HK-2 (cell line): ENCODE results near the gene ASMTL.
"Not testable (repeated sequence)": the region's sequence is repeated elsewhere in the genome, so short reads cannot be mapped to it uniquely, and the experiment has no call there.

Experiments used
- DNase-seq: peaks from one replicate; pipeline ENCODE4 v3.0.0-alpha.2; 2018; ENCODE audit not compliant: unreplicated experiment

ASMTL gene

GRCh38 chrX:1434871-1435240 lies 17.9 kb downstream of the ASMTL start:
- no peak for DNase-seq

GRCh38 chrX:1433646-1434357 lies 18.9 kb downstream of the ASMTL start:
- no peak for DNase-seq

- no peak for DNase-seq
Measured at GRCh38 chrX:1430451-1430850, 22.3 kb downstream of the ASMTL start.

- no peak for DNase-seq
Measured at GRCh38 chrX:1427756-1428155, 25.0 kb downstream of the ASMTL start.

GRCh38 chrX:1426321-1426720 lies 26.4 kb downstream of the ASMTL start:
- DNase-seq = not testable (repeated sequence)

DNA sequence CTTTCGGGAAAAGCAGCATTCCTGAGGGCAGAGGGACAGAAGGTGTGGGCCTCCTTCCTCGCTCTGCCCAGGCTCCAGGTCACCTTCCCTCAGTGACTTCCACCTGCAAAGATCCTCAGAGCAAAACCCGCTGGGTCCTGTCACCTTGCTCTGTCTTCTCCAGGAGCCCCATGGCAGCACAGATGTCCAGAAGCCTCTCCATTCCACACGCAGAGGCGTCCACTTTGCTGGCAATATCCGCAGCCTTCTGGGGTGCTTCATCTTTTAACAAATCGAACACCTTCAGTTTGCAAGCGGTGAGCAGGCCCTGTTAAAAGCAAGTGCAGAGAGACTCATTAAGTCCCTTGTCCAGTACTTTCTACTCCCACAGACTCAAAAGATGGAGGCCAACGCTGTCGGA lies 27.3 kb downstream of the ASMTL start:
- no peak for DNase-seq

GRCh38 chrX:1424147-1424851 lies 28.4 kb downstream of the ASMTL start:
- no peak for DNase-seq

GRCh38 chrX:1423215-1423614 lies 29.5 kb downstream of the ASMTL start:
- DNase-seq = no peak

DNA sequence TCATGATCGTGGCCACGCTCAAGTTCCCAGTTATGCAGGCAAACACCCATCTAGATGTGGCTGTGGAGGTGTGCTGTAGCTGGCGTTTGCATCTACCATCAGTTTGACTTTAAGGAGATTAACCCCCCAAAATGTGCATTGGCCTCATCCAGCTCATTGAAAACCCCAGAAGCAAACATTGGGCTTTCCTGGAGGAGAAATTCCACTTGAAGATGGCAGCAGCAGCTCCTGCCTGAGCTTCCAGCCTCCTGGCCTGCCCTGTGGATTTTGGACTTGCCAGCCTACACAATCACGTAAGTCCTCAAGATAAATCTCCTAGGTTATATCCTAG lies 30.6 kb downstream of the ASMTL start:
- DNase-seq = no peak

GRCh38 chrX:1421433-1422134 lies 31.1 kb downstream of the ASMTL start:
- DNase-seq = no peak

DNA sequence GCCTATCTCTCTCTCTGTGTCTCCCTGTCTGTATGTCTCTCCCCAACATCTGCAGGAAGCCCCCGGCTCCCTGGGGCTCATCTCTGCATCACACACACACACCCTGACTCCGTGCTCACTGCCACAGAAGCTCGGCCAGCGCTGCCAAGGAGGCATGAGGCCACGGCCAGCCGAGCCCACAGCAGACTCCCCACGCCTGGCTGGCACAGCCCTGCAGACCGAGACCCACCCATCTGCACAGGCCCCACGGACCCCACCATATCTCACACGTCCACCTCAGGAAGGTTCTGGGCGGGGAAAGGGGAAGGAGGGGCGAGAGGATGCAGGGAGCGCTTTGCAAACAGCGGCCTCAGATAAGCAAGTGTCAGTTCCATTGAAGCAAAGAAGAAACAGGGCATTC lies 32.3 kb downstream of the ASMTL start:
- DNase-seq = no peak

- DNase-seq = no peak
Measured at GRCh38 chrX:1419545-1420355, 33.0 kb downstream of the ASMTL start.

DNA sequence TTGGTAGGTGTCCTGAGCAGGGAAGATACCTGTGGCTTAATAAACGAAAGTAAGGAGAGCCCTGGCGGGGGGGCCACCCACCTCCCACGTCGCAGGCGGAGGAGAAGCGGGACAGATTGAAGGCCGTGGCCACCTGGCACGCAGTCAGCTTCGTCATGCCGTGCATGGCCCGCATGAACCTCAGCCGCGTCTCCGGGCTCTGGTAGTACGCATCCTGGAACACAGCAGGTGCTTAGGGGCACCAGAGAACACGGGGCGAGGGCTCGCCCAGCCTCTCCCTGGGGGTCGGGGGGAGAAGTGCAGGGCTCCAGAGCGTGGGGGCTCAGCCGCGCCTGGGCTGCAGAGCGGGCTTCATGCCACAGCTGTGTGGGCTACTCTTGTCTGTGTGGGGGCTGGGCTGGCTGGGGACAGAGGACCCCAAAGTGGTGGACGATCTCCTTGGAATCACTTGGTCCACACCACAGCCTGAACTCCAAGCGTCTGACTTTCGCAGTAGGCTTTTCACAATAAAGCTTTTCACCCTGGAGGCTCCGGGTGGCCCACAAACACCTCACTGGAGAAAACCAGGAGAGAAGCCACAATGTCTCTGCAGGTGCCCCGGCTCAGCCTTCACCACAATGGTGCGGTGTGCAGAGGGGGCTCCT lies 33.7 kb downstream of the ASMTL start:
- no peak for DNase-seq

DNA sequence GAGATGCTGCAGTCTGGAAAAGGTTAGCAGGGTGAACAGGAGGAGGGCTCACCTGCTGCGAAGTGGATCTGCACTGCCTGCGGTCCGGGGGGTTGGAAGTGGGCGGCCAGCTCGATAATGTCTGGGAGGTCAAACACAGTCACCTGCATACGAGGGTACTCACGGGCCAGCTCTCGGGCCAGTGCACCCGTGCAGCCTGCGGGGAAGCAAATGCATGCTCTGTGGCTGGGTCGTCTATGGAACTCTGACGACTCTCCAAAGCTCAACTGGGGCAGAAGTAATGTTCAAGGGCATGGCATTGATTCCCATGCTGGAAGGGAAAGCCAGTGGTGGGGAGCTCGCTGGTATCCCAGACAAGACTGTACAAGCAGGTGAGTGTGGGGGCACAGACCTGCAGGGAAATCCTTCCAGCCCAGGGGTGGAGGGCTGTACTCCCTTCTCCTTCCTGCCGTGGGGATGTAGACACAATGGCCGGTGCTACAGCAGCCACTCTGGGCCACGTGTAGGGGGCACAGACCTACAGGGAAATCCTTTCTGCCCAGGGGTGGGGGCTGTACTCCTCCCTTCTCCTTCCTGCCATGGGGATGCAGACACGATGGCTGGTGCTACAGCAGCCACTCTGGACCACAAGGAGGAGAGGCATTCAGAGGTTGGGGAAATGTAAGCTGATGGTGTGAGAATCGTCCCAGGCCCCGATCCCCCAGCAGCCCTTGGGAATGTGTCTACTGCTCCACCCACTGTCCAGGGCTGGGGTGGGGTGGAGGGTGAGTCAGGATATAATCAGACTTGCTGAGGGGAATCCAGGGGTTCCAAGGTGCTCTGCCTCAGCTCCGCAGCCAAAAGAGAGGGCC lies 34.6 kb downstream of the ASMTL start:
- DNase-seq = no peak

GRCh38 chrX:1416965-1417760 lies 35.5 kb downstream of the ASMTL start:
- DNase-seq = no peak

DNA sequence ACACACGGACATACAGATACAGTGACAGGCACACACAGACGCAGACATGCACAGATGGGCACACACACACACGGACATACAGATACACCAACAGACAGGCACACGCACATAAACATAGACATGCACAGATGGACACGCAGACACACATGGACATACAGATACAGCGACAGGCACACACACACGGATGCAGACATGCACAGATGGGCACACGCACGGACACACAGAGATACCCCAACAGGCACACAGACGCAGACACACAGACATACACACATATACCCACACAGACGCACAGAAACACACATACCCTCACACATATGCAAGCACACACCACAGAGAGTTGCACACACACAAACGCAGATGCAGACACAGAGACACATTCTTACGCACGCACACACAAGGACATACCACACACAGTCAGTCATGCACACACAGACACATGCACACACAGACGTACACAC lies 36.4 kb downstream of the ASMTL start:
- DNase-seq = no peak

- no peak for DNase-seq
Measured at GRCh38 chrX:1412551-1413161, 40.1 kb downstream of the ASMTL start.

- no peak for DNase-seq
Measured at GRCh38 chrX:1411326-1411725, 41.4 kb downstream of the ASMTL start.

- no peak for DNase-seq
Measured at GRCh38 chrX:1407035-1407434, 45.7 kb downstream of the ASMTL start.
